NCI-H2107 (cell line): ENCODE data around the gene ANK3.
A peak's percentile ranks its signal among the peaks of the same experiment; 100 is the strongest.

Source experiments
- DNase-seq: peaks from one replicate; lab custom pipeline; 2025; lab: John Stamatoyannopoulos, UW

ANK3 gene

GRCh38 chr10:60031183-60031582 is 358.5 kb downstream of the ANK3 start:
- DNase-seq: no peak

- no peak for DNase-seq
Measured at GRCh38 chr10:60029475-60029874, 360.2 kb downstream of the ANK3 start.

GRCh38 chr10:60028081-60028480 is 361.6 kb downstream of the ANK3 start:
- DNase-seq: no peak

- DNase-seq: no peak
Measured at GRCh38 chr10:60025279-60025678, 364.4 kb downstream of the ANK3 start.

- no peak for DNase-seq
Measured at GRCh38 chr10:60024506-60024905, 365.2 kb downstream of the ANK3 start.

- DNase-seq: no peak
Measured at GRCh38 chr10:60023155-60023877, 366.4 kb downstream of the ANK3 start.

GRCh38 chr10:60021361-60021760 is 368.3 kb downstream of the ANK3 start:
- DNase-seq: no peak

- DNase-seq: no peak
Measured at GRCh38 chr10:60016794-60017193, 372.9 kb downstream of the ANK3 start.

GRCh38 chr10:60009710-60010383 is 379.8 kb downstream of the ANK3 start:
- no peak for DNase-seq

- DNase-seq: no peak
Measured at GRCh38 chr10:60009276-60009675, 380.4 kb downstream of the ANK3 start.

- no peak for DNase-seq
Measured at GRCh38 chr10:60008816-60009215, 380.9 kb downstream of the ANK3 start.

GRCh38 chr10:60006062-60006461 is 383.6 kb downstream of the ANK3 start:
- no peak for DNase-seq

- DNase-seq: no peak
Measured at GRCh38 chr10:60003651-60004523, 385.8 kb downstream of the ANK3 start.

GRCh38 chr10:60000747-60001146 is 388.9 kb downstream of the ANK3 start:
- DNase-seq: no peak

GRCh38 chr10:59997827-59998525 is 391.7 kb downstream of the ANK3 start:
- DNase-seq: no peak

GRCh38 chr10:59995862-59996261 is 393.8 kb downstream of the ANK3 start:
- no peak for DNase-seq

GRCh38 chr10:59993931-59994330 is 395.7 kb downstream of the ANK3 start:
- no peak for DNase-seq

GRCh38 chr10:59991661-59992060 is 398.0 kb downstream of the ANK3 start:
- peak; percentile 44 for DNase-seq

- peak; percentile 35 for DNase-seq
Measured at GRCh38 chr10:59991117-59991516, 398.6 kb downstream of the ANK3 start.

GRCh38 chr10:59985639-59986038 is 404.0 kb downstream of the ANK3 start:
- DNase-seq: no peak

GRCh38 chr10:59984415-59984814 is 405.3 kb downstream of the ANK3 start:
- DNase-seq: no peak

GRCh38 chr10:59980356-59980755 is 409.3 kb downstream of the ANK3 start:
- no peak for DNase-seq
